ENCODE results near the gene SUV39H1. TPM values are rescaled to one million over a fixed set of nuclear protein-coding genes. Genes with fewer than 3 reads are reported as not detected.

The SUV39H1 gene
- total and polyA plus RNA-seq, 9 of the 15 experiments (the other 6 are each of a cell fraction or from before 2014, with no cell fraction given): 4.7 to 34.7 (median 17.9) TPM

DNA sequence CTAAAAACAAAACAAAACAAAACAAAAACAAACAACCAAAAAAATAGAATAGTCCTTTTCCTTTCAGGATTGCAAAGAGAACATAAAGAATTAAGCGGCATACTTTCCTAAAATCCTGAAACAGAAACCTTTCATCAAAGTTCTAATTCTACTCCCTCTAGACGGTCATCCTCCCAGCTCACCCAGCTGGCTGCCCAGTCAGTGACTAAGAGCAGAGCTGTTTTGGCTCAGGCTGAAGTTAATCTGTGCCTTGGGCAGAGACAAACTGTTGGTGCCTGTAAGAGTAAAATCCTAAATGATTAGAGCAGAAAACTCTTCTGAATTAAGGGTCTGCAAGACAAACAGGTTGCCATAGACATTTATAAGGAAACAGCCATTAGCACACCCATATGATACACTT is 30.5 kb upstream of the SUV39H1 start:
- FAIRE-seq: no peak
- intact Hi-C loops (cut with micrococcal nuclease): no loop called here
- no peak overlapping the region for H3K9ac ChIP-seq (ENCODE audit: insufficient read depth in 1 of 2, low read depth in 2 of 2, low read length in 2 of 2)
- 42% methylated on average over 2 of the region's 2 CpGs for WGBS (ENCODE audit: insufficient coverage, low coverage, missing lambda C conversion rate)
- DNase-seq (ENCODE audit: extremely low read depth in 1 of 4, low spot score in 3 of 4): no peak
- no peaks in the 10 kb centered on the region for H4K20me1 ChIP-seq (replicated peaks; ENCODE audit: control insufficient read depth, insufficient read depth, low read length)
- no peak for ATAC-seq
- H2AFZ ChIP-seq (ENCODE audit: low read depth, low read length): no peak overlapping the region
- H3K4me2 ChIP-seq (ENCODE audit: insufficient read depth, low read length): no peak overlapping the region
- TF ChIP-seq ETV6 (IDR thresholded peaks at IDR 0.05; ENCODE audit: borderline replicate concordance in 1 of 2, low read depth in 2 of 2, low read length in 1 of 2): no peak
- TF ChIP-seq ETV6 (CRISPR knock-in tag; IDR thresholded peaks at IDR 0.05; ENCODE audit: borderline replicate concordance): no peak
- TF ChIP-seq FOXJ2 (tag; IDR thresholded peaks at IDR 0.05): no peak
- TF ChIP-seq, protein P1, sequence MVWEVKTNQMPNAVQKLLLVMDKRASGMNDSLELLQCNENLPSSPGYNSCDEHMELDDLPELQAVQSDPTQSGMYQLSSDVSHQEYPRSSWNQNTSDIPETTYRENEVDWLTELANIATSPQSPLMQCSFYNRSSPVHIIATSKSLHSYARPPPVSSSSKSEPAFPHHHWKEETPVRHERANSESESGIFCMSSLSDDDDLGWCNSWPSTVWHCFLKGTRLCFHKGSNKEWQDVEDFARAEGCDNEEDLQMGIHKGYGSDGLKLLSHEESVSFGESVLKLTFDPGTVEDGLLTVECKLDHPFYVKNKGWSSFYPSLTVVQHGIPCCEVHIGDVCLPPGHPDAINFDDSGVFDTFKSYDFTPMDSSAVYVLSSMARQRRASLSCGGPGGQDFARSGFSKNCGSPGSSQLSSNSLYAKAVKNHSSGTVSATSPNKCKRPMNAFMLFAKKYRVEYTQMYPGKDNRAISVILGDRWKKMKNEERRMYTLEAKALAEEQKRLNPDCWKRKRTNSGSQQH (CRISPR knock-in tag; IDR thresholded peaks at IDR 0.05): no peak
- TF ChIP-seq BACH1 (tag; IDR thresholded peaks at IDR 0.05): no peak
- POLR2A ChIA-PET: no interaction called here
- H3K27me3 ChIP-seq (ENCODE audit: control insufficient read depth in 2 of 2, insufficient read depth in 2 of 2, low read length in 2 of 2): no peaks in the 10 kb centered on the region
- CTCF ChIA-PET (ENCODE audit: low intra/inter-chr PET ratio): no interaction called here
- H3K4me1 ChIP-seq (replicated peaks in 1 of 2; ENCODE audit: control insufficient read depth in 2 of 2, insufficient read depth in 2 of 2, low read length in 2 of 2): no peaks in the 10 kb centered on the region
- H3K27ac ChIP-seq (ENCODE audit: extremely low read depth, low read depth, low read length): no peak overlapping the region
- in situ Hi-C loops (cut with MboI): no loop called here
- no peaks in the 10 kb centered on the region for H3K36me3 ChIP-seq (ENCODE audit: control insufficient read depth, insufficient read depth, low read length)
- H3K79me2 ChIP-seq (ENCODE audit: control insufficient read depth, insufficient read depth, low read length): no peaks in the 10 kb centered on the region
- no peaks in the 10 kb centered on the region for H3K9me3 ChIP-seq (replicated peaks; ENCODE audit: control insufficient read depth, insufficient read depth, low read depth, low read length)
- no TSS peak for BruUV-seq (replicated peaks)
- no peaks in the 10 kb centered on the region for H3K9me1 ChIP-seq (ENCODE audit: control insufficient read depth, insufficient read depth, low read length)
- no peak overlapping the region for H3K4me3 ChIP-seq

GRCh38 chrX:48666649-48667048 is 29.9 kb upstream of the SUV39H1 start:
- no peaks in the 10 kb centered on the region for H3K4me1 ChIP-seq (replicated peaks in 1 of 2; ENCODE audit: control insufficient read depth in 2 of 2, insufficient read depth in 2 of 2, low read length in 2 of 2)
- H3K9ac ChIP-seq (ENCODE audit: insufficient read depth in 1 of 2, low read depth in 2 of 2, low read length in 2 of 2): no peak overlapping the region
- H3K9me3 ChIP-seq (replicated peaks; ENCODE audit: control insufficient read depth, insufficient read depth, low read depth, low read length): no peaks in the 10 kb centered on the region
- no peak overlapping the region for H2AFZ ChIP-seq (ENCODE audit: low read depth, low read length)
- ChIA-PET CTCF (ENCODE audit: low intra/inter-chr PET ratio) (no interaction called here), POLR2A (no interaction called here)
- H3K36me3 ChIP-seq (ENCODE audit: control insufficient read depth, insufficient read depth, low read length): no peaks in the 10 kb centered on the region
- in situ Hi-C loops (cut with MboI) (no loop called here), intact Hi-C loops (cut with micrococcal nuclease) (no loop called here)
- no peaks in the 10 kb centered on the region for H3K27me3 ChIP-seq (ENCODE audit: control insufficient read depth in 2 of 2, insufficient read depth in 2 of 2, low read length in 2 of 2)
- H3K27ac ChIP-seq (ENCODE audit: extremely low read depth, low read depth, low read length): no peak overlapping the region
- H3K9me1 ChIP-seq (ENCODE audit: control insufficient read depth, insufficient read depth, low read length): no peaks in the 10 kb centered on the region
- DNase-seq (ENCODE audit: extremely low read depth in 1 of 4, low spot score in 3 of 4) (no peak), FAIRE-seq (no peak), ATAC-seq (no peak)
- no TSS peak for BruUV-seq (replicated peaks)
- H3K79me2 ChIP-seq (ENCODE audit: control insufficient read depth, insufficient read depth, low read length): no peaks in the 10 kb centered on the region
- no peaks in the 10 kb centered on the region for H4K20me1 ChIP-seq (replicated peaks; ENCODE audit: control insufficient read depth, insufficient read depth, low read length)
- WGBS (ENCODE audit: insufficient coverage, low coverage, missing lambda C conversion rate): 56% methylated on average over 4 of the region's 4 CpGs
- H3K4me2 ChIP-seq (ENCODE audit: insufficient read depth, low read length): no peak overlapping the region
- no peak overlapping the region for H3K4me3 ChIP-seq
- TF ChIP-seq ZBTB1 (CRISPR knock-in tag; IDR thresholded peaks at IDR 0.05; ENCODE audit: borderline replicate concordance, low read depth) (no peak), ZNF121 (CRISPR knock-in tag; conservative IDR thresholded peaks at IDR 0.05) (peak; percentile 69)

All from K562 (cell line).